GM10248 (cell line): ENCODE data around the gene DDX54.

Experiments
- CTCF ChIA-PET: fragments of 300-600 bp; sonication (Branson Sonifier 250); formaldehyde crosslinking; extraction: SDS; loops from one replicate; lab custom pipeline; 2021; ENCODE audit warnings: antibody characterized with exemption; lab: Yijun Ruan, JAX
- POLR2A ChIA-PET: fragments of 350-650 bp; sonication (Branson Sonifier 250); formaldehyde crosslinking; extraction: SDS; loops from one replicate; lab custom pipeline; 2020; ENCODE audit warnings: antibody characterized with exemption; lab: Yijun Ruan, JAX
- DNase-seq: peaks from one replicate; pipeline ENCODE4 v3.0.0; 2012; ENCODE audit errors: extremely low spot score
- TF ChIP-seq, protein P1 (sequence below): IDR thresholded peaks from 2 replicates; pipeline ENCODE4 v1.5.1; 2012; ENCODE audit warnings: mild to moderate bottlenecking, low read depth; ENCODE audit errors: extremely low read depth, missing control alignments, control extremely low read depth

DDX54 gene

DNA sequence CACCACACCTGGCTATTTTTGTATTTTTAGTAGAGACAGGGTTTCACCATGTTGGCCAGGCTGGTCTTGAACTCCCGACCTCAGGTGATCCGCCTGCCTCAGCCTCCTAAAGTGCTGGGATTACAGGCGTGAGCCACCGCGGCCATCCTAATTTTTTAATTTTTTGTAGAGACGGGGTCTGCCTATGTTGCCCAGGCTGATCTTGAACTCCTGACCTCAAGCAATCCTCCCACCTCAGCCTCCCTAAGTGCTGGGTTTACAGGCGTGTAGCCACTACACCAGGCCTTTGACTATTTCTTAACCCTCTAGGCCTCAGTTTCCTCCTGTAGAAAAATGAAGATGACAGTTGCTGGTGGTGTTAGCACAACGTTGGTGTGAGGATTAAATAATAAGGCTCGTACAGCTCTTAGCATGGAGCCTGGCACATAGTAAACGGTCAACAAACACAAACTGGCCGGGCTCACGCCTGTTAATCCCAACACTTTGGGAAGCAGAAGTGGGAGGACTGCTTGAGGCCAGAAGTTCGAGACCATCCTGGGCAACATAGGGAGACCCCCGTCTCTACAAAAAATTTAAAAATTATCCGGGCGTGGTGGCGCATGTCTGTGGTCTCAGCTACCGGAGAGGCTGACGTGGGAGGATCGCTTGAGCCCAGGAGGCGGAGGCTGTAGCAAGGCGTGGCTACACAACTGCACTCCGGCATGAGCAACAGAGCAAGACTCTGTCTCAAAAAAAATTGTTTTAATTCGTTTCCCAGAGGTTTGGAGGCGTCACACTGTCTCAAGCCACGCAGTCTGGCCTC lies 979 bp downstream of the DDX54 start:
- TF ChIP-seq, protein P1, sequence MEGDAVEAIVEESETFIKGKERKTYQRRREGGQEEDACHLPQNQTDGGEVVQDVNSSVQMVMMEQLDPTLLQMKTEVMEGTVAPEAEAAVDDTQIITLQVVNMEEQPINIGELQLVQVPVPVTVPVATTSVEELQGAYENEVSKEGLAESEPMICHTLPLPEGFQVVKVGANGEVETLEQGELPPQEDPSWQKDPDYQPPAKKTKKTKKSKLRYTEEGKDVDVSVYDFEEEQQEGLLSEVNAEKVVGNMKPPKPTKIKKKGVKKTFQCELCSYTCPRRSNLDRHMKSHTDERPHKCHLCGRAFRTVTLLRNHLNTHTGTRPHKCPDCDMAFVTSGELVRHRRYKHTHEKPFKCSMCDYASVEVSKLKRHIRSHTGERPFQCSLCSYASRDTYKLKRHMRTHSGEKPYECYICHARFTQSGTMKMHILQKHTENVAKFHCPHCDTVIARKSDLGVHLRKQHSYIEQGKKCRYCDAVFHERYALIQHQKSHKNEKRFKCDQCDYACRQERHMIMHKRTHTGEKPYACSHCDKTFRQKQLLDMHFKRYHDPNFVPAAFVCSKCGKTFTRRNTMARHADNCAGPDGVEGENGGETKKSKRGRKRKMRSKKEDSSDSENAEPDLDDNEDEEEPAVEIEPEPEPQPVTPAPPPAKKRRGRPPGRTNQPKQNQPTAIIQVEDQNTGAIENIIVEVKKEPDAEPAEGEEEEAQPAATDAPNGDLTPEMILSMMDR, result no peak
- ChIA-PET CTCF (interaction anchor here (1.9 to 3.5 kb wide), 2 partner anchors 10 to 11 kb away, joined by 11 to 15 read pairs; no protein-coding TSS in a partner anchor), POLR2A (interaction anchor here (0.6 to 2.4 kb wide), 3 partner anchors 17 to 46 kb away, joined by 3 to 7 read pairs (median 4); partner anchors contain the start of gene TPCN1)
- no peak for DNase-seq

DNA sequence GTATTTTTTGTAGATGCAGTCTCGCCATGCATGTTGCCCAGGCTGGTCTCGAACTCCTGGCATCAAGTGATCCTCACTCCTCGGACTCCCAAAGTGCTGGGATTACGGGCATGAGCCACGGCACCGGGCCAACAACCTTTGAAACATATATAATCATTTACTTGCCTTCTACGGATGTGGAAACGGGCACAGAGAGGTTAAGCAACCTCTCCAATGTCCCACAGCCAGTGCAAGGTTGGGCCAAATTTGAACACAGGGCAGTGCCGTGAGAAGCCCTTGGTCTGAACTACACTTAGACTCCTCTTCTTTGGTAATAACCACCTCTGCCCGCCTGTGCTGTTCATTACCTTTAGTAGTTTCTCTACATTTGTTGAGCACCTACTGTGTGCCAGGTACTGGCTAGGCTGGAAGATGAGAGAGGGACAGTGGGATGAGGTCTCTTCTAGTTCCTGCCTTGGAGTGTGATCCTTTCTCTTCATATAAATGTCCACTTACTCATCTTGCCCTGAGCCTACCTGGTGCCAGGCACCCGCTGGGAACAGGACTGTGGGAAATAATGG lies 2.2 kb downstream of the DDX54 start:
- no peak for DNase-seq
- POLR2A ChIA-PET, result no interaction called here
- CTCF ChIA-PET, result interaction anchor here (1.1 to 3.5 kb wide), 3 partner anchors 9 to 134 kb away, joined by 3 to 15 read pairs (median 11); no protein-coding TSS in a partner anchor
- TF ChIP-seq, protein P1, result no peak

DNA sequence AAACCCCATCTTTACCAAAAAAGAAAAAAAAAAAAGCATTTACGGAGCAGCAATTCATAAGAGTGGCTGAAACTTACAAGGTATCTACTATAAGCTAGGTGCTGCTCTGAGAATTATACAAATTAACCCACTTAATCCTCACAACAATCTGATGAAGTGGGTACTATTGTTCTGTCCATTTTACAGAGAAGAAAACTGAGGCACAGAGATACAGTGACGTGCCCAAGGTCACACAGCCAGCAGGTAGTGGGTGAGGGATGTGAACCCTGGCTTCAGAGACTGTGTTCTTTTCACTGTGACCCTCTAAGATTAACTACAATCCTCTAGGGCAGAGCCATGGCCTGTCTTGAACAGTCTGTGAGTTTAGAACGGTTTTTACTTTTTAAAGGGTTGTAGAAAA lies 3.3 kb downstream of the DDX54 start:
- TF ChIP-seq, protein P1, result no peak
- ChIA-PET POLR2A (no interaction called here), CTCF (interaction anchor here (0.7 to 1.1 kb wide), 3 partner anchors 9 to 133 kb away, joined by 3 read pairs; no protein-coding TSS in a partner anchor)
- DNase-seq, result no peak

DNA sequence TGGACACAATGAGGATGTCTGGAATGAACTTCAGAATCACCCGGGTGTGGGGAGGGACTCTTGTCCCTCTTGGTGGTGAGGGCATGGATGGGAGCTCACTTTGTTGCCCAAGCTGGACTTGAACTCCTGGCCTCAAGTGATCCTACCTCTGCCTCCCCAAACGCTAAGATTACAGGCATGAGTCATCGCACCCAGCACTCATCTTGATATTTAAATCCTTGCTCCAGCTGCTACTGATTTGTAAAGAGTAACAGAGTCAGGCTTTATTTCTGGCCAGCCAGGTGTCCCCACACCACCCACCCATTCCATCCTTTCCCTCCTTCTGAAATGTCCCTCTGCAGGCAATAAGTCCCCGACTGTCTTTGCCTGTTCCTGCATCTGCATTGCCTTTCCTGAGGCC lies 4.9 kb downstream of the DDX54 start:
- POLR2A ChIA-PET, result no interaction called here
- CTCF ChIA-PET, result interaction anchor here (1.1 kb wide), 1 partner anchor 132 kb away, joined by 3 read pairs; no protein-coding TSS in a partner anchor
- DNase-seq, result no peak
- TF ChIP-seq, protein P1, result no peak

DNA sequence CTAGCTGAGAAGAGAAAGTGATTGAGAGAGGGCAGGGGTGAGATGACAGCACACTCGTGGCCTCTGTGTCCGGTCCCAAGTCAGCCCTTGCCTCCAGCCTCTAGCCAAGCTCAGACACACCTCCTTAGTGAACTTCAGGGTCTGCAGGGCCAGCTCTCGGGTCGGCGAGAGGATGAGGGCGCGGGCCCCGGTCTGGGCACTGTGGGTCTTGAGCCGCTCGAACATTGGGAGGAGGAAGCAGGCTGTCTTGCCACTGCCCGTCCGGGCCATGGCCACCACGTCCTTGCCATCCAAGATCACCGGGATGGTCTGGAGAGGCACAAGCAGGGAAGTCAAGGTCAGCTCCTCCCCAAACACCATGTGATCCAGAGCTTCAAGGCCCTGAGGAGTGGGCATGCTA lies 6.3 kb downstream of the DDX54 start:
- DNase-seq, result no peak
- ChIA-PET CTCF (interaction anchor here (1.3 to 12.9 kb wide), 3 partner anchors 22 to 186 kb away, joined by 4 to 190 read pairs (median 10); partner anchors contain the start of gene CFAP73), POLR2A (no interaction called here)
- TF ChIP-seq, protein P1, result no peak
